Epithelial cell of proximal tubule (primary cell): ENCODE measurements around the gene GSS. TPM values are rescaled to one million over a fixed set of nuclear protein-coding genes. Genes with fewer than 3 reads are reported as not detected.
A peak's percentile ranks its signal among the peaks of the same experiment; 100 is the strongest.

ENCODE experiments used
- DNase-seq: peaks from one replicate; pipeline ENCODE4 v3.0.0-alpha.2; 2011; ENCODE audit warnings: low read depth
- H3K4me3 ChIP-seq: 2 replicates; pipeline ENCODE4 v1.5.1; 2011; ENCODE audit warnings: low read depth, mild to moderate bottlenecking, low read length
- CTCF ChIP-seq: conservative IDR thresholded peaks from 2 replicates; pipeline ENCODE4 v1.5.1; 2012; ENCODE audit warnings: low read depth, mild to moderate bottlenecking, low read length
- total RNA-seq: library from RNA; depleted of rRNA; stranded (reverse); fragments of >200 nt; gene quantifications from 2 replicates; pipeline ENCODE4 v1.2.3, GENCODE V29; 2015

Gene GSS
- total RNA-seq, 1 donor from 2014 or later, result 76.2 TPM

GRCh38 chr20:34954904-34955230, 739 bp downstream of the GSS start:
- no peak for DNase-seq
- TF ChIP-seq CTCF, result no peak
- peak overlapping the region; percentile 86 for H3K4me3 ChIP-seq

- DNase-seq, result no peak
- no peak for TF ChIP-seq CTCF
- no peak overlapping the region for H3K4me3 ChIP-seq
Measured at GRCh38 chr20:34953960-34954359, 1.6 kb downstream of the GSS start.

- H3K4me3 ChIP-seq, result no peak overlapping the region
- TF ChIP-seq CTCF, result no peak
- DNase-seq, result no peak
Measured at GRCh38 chr20:34952671-34953070, 2.9 kb downstream of the GSS start.

- no peak for TF ChIP-seq CTCF
- DNase-seq, result no peak
- no peak overlapping the region for H3K4me3 ChIP-seq
Measured at GRCh38 chr20:34951652-34952051, 4.0 kb downstream of the GSS start.

GRCh38 chr20:34951252-34951651, 4.4 kb downstream of the GSS start:
- H3K4me3 ChIP-seq, result no peak overlapping the region
- no peak for DNase-seq
- no peak for TF ChIP-seq CTCF

GRCh38 chr20:34949120-34949519, 6.5 kb downstream of the GSS start:
- DNase-seq, result no peak
- TF ChIP-seq CTCF, result no peak
- no peak overlapping the region for H3K4me3 ChIP-seq

- DNase-seq, result peak; percentile 71
- no peak overlapping the region for H3K4me3 ChIP-seq
- peak; percentile 41 for TF ChIP-seq CTCF
Measured at GRCh38 chr20:34948030-34948429, 7.6 kb downstream of the GSS start.
